Vagina (tissue), 2 donors: Measurements from ENCODE around the gene CAST. TPM values are rescaled to one million over a fixed set of nuclear protein-coding genes. Genes with fewer than 3 reads are reported as not detected.

Experiments used
- DNase-seq, 2 donors: peaks; one replicate each; pipeline ENCODE4 v3.0.0-alpha.2; 2017; ENCODE audit errors: extremely low spot score in 2 of 2
- H3K27ac ChIP-seq: fragments of 200-600 bp; sonication (generic); one replicate; pipeline ENCODE4 v1.5.1; 2019
- H3K27me3 ChIP-seq: fragments of 200-600 bp; sonication (generic); one replicate; pipeline ENCODE4 v1.5.1; 2019
- H3K36me3 ChIP-seq, 2 donors: fragments of 200-600 bp; sonication (generic); one replicate each; pipeline ENCODE4 v1.5.1; 2017 to 2019
- H3K4me1 ChIP-seq: fragments of 200-600 bp; sonication (generic); one replicate; pipeline ENCODE4 v1.5.1; 2019
- H3K4me3 ChIP-seq, 2 donors: fragments of 200-600 bp; sonication (generic); 1 replicate in 1 of 2; 2 replicates in 1 of 2; pipeline ENCODE4 v1.5.1; 2016 to 2019
- H3K9me3 ChIP-seq: fragments of 200-600 bp; sonication (generic); one replicate; pipeline ENCODE4 v1.5.1; 2019
- POLR2A ChIP-seq, 2 donors: fragments of 450-650 bp; IDR thresholded peaks; one replicate each; pipeline ENCODE4 v1.6.1; 2017; ENCODE audit warnings: antibody characterized with exemption in 2 of 2, mild to moderate bottlenecking in 2 of 2, moderate library complexity in 2 of 2
- POLR2AphosphoS5 ChIP-seq, 2 donors: sonication (generic); formaldehyde crosslinking; IDR thresholded peaks; one replicate each; pipeline ENCODE4 v1.9.0; 2017; ENCODE audit warnings: antibody characterized with exemption in 2 of 2, mild to moderate bottlenecking in 2 of 2, low read depth in 1 of 2; ENCODE audit not compliant: insufficient read depth in 1 of 2
- intact Hi-C: fragments of 100-400 bp; cut with DNase I; formaldehyde crosslinking; loops from one replicate; pipeline ENCODE4 v1.15.1; 2023
- total RNA-seq: library from RNA; depleted of rRNA; stranded (reverse); fragments of >200 nt; gene quantifications from one replicate; pipeline ENCODE4 v1.2.3, GENCODE V29; 2016
- TF ChIP-seq, protein P1 (sequence below), 3 experiments: fragments of 450-650 bp in 2 of 3; fragments of 200-600 bp in 1 of 3; sonication (generic) in 1 of 3; IDR thresholded peaks; one replicate each; pipeline ENCODE4 v1.5.1; 2017 to 2019; ENCODE audit warnings: antibody characterized with exemption in 3 of 3, mild to moderate bottlenecking in 2 of 3, moderate library complexity in 2 of 3

The CAST gene
- total RNA-seq, 1 donor from 2014 or later = 309 TPM

DNA sequence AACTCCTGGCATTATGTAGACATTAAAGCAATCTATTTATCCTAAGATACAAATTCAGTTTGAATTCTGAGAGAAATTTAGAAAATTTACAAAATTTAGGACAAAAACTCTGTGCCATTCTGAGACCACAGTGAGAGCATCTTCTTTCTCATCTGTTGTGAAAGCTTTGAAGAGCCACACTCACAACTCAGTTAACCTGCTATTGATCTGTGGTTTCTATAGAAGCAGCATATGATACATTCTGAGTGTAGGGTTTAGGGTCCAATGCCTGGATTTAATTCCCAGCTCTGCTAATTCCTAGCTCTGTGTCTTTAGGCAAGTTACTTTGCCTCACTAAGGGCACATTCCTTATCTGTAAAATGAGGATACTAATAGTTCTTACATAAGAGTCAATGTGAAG, 21.6 kb downstream of the CAST start:
- TF ChIP-seq, protein P1, sequence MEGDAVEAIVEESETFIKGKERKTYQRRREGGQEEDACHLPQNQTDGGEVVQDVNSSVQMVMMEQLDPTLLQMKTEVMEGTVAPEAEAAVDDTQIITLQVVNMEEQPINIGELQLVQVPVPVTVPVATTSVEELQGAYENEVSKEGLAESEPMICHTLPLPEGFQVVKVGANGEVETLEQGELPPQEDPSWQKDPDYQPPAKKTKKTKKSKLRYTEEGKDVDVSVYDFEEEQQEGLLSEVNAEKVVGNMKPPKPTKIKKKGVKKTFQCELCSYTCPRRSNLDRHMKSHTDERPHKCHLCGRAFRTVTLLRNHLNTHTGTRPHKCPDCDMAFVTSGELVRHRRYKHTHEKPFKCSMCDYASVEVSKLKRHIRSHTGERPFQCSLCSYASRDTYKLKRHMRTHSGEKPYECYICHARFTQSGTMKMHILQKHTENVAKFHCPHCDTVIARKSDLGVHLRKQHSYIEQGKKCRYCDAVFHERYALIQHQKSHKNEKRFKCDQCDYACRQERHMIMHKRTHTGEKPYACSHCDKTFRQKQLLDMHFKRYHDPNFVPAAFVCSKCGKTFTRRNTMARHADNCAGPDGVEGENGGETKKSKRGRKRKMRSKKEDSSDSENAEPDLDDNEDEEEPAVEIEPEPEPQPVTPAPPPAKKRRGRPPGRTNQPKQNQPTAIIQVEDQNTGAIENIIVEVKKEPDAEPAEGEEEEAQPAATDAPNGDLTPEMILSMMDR (IDR thresholded peaks at IDR 0.05) = no peak
- TF ChIP-seq POLR2AphosphoS5 (IDR thresholded peaks at IDR 0.05; ENCODE audit: insufficient read depth in 1 of 2, low read depth in 1 of 2) (no peak), POLR2A (IDR thresholded peaks at IDR 0.05) (no peak)
- intact Hi-C loops = no loop called here
- Histone ChIP-seq H3K9me3 (no peaks in the 10 kb centered on the region), H3K4me1 (peaks cover 54% of the 10 kb centered on the region), H3K4me3 (no peak overlapping the region), H3K36me3 (no peaks in the 10 kb centered on the region), H3K27ac (no peak overlapping the region), H3K27me3 (no peaks in the 10 kb centered on the region)
- no peak for DNase-seq

DNA sequence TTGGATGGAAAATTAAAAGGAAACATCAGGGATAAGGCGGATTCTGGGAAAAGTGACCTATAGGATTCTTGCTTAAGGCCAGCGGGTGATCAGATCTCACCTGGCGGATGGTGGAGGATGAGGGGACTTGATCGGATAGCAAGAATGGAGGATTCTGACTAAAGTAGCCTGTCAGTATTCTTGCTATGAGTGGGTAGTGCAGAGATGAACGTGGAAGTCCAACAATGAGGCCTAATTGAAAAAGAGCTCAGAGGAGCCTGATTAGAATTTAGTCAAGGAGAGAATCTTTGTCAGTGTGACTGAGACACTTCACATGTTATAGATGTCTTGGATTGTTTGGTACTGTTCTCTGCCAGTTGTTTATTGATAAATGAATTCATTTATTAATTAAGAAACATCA, 24.9 kb downstream of the CAST start:
- no peak for DNase-seq
- Histone ChIP-seq H3K36me3 (no peaks in the 10 kb centered on the region), H3K4me1 (peaks cover 37% of the 10 kb centered on the region), H3K27me3 (no peaks in the 10 kb centered on the region), H3K4me3 (no peak overlapping the region), H3K27ac (no peak overlapping the region), H3K9me3 (no peaks in the 10 kb centered on the region)
- TF ChIP-seq POLR2AphosphoS5 (IDR thresholded peaks at IDR 0.05; ENCODE audit: insufficient read depth in 1 of 2, low read depth in 1 of 2) (no peak), POLR2A (IDR thresholded peaks at IDR 0.05) (no peak)
- TF ChIP-seq, protein P1 (IDR thresholded peaks at IDR 0.05) = no peak
- intact Hi-C loops = no loop called here

DNA sequence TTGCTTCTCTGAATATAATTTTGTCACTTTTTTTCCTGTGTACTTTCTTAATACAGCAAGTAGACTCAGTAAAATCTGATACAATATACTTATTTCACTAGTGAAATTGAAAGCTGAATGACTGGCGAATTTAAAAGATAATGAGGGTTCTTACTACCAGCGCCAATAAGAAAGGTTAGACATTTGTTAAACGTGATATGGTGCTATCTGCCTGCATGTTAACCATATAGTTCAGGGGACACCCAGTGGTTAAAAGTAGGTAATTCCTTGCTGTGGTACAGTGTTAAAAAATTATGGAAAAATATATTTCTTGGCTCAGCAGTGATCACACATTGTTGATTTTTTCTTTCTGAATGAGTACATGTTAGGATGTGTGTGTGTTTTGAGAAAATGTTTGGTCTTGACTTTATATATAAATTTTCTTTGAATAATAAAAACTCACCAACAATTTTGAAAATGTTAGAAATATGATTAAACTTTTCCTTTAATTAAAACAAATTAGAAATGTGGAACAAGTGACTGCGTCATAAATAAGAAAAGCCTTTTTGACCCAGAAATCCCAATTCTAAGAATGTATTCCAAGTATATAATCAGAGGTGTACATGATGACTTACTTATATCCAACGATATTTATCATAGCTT, 25.8 kb downstream of the CAST start:
- Histone ChIP-seq H3K27ac (no peak overlapping the region), H3K4me3 (no peak overlapping the region), H3K27me3 (no peaks in the 10 kb centered on the region), H3K9me3 (no peaks in the 10 kb centered on the region), H3K36me3 (no peaks in the 10 kb centered on the region), H3K4me1 (peaks cover 33% of the 10 kb centered on the region)
- intact Hi-C loops = no loop called here
- DNase-seq = no peak
- no peak for TF ChIP-seq POLR2AphosphoS5 (IDR thresholded peaks at IDR 0.05; ENCODE audit: insufficient read depth in 1 of 2, low read depth in 1 of 2)
- TF ChIP-seq, protein P1 (IDR thresholded peaks at IDR 0.05) = peak in 2 of 3 experiments; percentile 27 to 35

DNA sequence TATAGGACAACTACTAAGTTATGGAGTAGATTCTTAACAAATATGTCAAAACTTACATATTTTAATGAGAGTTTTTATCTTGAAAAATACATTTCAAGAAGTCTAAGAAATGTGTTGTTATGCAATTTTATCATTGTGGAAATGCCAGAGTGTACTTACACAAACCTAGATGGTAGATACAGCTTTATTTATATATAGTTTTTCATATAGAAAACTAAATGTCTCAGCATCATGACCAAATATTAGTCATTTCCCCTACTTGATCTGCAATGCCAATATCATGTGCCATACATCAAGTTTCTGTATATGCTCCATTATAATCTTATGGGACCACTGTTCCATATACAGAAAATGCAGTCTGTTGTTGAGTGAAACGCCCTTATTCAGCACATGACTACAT, 28.7 kb downstream of the CAST start:
- H3K9me3 ChIP-seq = no peaks in the 10 kb centered on the region
- H3K27ac ChIP-seq = no peak overlapping the region
- TF ChIP-seq, protein P1 (IDR thresholded peaks at IDR 0.05) = no peak
- TF ChIP-seq POLR2AphosphoS5 (IDR thresholded peaks at IDR 0.05; ENCODE audit: insufficient read depth in 1 of 2, low read depth in 1 of 2) (no peak), POLR2A (IDR thresholded peaks at IDR 0.05) (no peak)
- H3K4me1 ChIP-seq = peaks cover 31% of the 10 kb centered on the region
- peaks cover 0 to 7% of the 10 kb centered on the region in 2 donors for H3K36me3 ChIP-seq
- no peak overlapping the region for H3K4me3 ChIP-seq
- no peaks in the 10 kb centered on the region for H3K27me3 ChIP-seq
- no peak for DNase-seq
- intact Hi-C loops = no loop called here

DNA sequence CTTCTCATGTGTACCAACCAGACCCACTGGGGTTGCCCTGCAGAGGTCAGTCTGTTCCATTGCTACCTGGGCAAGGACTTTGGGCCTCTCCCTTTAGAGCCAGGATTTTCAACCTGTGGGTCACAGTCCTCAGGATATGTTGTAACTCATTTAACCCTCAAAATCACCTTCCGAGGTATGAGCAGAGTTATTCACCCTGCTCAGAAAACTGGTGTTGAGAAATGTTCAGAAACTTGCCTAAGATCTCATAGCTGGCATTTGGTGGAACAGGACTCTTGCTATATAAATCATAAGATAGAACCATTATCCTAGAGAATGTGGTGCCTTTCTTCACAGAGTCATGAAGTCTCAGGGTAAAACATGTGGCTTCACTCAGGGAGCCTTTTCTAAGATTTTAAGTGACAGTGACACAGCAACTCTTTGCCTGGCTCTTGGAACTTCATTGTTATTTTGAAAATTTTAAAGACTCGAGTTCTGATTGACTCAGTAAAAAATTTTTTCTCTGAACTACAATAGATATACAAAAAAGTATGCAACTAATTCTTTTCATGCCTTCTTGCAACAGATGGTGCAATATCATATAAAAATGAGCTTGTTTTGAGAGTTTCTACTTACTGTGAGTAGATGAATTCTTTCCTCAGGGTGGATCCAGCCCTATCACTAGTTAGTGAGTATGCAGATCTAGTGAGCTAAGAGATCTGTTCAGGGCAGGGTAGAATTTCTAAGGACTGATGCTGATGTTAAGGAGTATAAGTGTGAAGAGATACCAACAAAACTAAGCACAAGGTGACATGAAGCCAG, 29.5 kb downstream of the CAST start:
- Histone ChIP-seq H3K36me3 (peaks cover 0 to 14% of the 10 kb centered on the region in 2 donors), H3K27ac (peak overlapping the region; percentile 49), H3K4me3 (no peak overlapping the region), H3K27me3 (no peaks in the 10 kb centered on the region), H3K9me3 (no peaks in the 10 kb centered on the region), H3K4me1 (peaks cover 24% of the 10 kb centered on the region)
- intact Hi-C loops = no loop called here
- TF ChIP-seq POLR2A (IDR thresholded peaks at IDR 0.05) (no peak), POLR2AphosphoS5 (IDR thresholded peaks at IDR 0.05; ENCODE audit: insufficient read depth in 1 of 2, low read depth in 1 of 2) (no peak)
- TF ChIP-seq, protein P1 (IDR thresholded peaks at IDR 0.05) = no peak
- DNase-seq = no peak
